Panc1 (cell line): ENCODE data around the gene SND1. TPM values are rescaled to one million over a fixed set of nuclear protein-coding genes. Genes with fewer than 3 reads are reported as not detected.

Source experiments
- ATAC-seq: fragments of 200-7000 bp; cut with Tn5 transposase; 2 replicates; pipeline ENCODE4 v1.9.1; 2020; ENCODE audit warnings: mild to moderate bottlenecking, moderate library complexity
- BruUV-seq: library from RNA; stranded (reverse); fragments of 400-500 nt; replicated peaks from 2 replicates; lab custom pipeline; 2021; lab: Mats Ljungman, UMichigan
- CTCF ChIA-PET: fragments of 300-600 bp; sonication (Branson Sonifier 250); formaldehyde crosslinking; loops from one replicate; lab custom pipeline; 2022; ENCODE audit warnings: antibody characterized with exemption; lab: Charles Lee
- POLR2A ChIA-PET: fragments of 300-600 bp; sonication (Branson Sonifier 250); formaldehyde crosslinking; loops from one replicate; lab custom pipeline; 2022; ENCODE audit warnings: antibody characterized with exemption; lab: Charles Lee
- DNase-seq: peaks from one replicate; pipeline ENCODE4 v3.0.0-alpha.2; 2010; ENCODE audit warnings: low read depth, low spot score
- H3K27ac ChIP-seq: 2 replicates; pipeline ENCODE4 v1.5.1; 2011; ENCODE audit warnings: mild to moderate bottlenecking, low read length, inconsistent platforms
- H3K27me3 ChIP-seq: fragments of 200-500 bp; sonication (Bioruptor generic); 2 replicates; pipeline ENCODE4 v1.6.0; 2014; ENCODE audit warnings: low read length, inconsistent platforms; ENCODE audit not compliant: control insufficient read depth, insufficient read depth
- H3K36me3 ChIP-seq: fragments of 200-500 bp; sonication (Bioruptor generic); 2 replicates; pipeline ENCODE4 v1.5.1; 2014; ENCODE audit warnings: inconsistent platforms, mild to moderate bottlenecking, low read length, moderate library complexity; ENCODE audit not compliant: control insufficient read depth, insufficient read depth
- H3K4me1 ChIP-seq: 2 replicates; pipeline ENCODE4 v1.5.1; 2011; ENCODE audit warnings: inconsistent platforms, mild to moderate bottlenecking, low read length, moderate library complexity; ENCODE audit not compliant: control insufficient read depth, insufficient read depth
- H3K4me3 ChIP-seq, 2 experiments: 2 replicates each; pipeline ENCODE4 v1.5.1; 2011 to 2012; ENCODE audit warnings: low read depth in 2 of 2, low read length in 2 of 2, mild to moderate bottlenecking in 2 of 2, inconsistent platforms in 1 of 2, moderate library complexity in 1 of 2
- H3K9me3 ChIP-seq: fragments of 200-500 bp; sonication (Bioruptor generic); 2 replicates; pipeline ENCODE4 v1.5.1; 2014; ENCODE audit warnings: low read depth, mild to moderate bottlenecking, inconsistent platforms, low read length, moderate library complexity; ENCODE audit not compliant: control insufficient read depth, insufficient read depth
- CTCF ChIP-seq: fragments of 450-650 bp; IDR thresholded peaks from 2 replicates; pipeline ENCODE4 v1.5.1; 2017; ENCODE audit warnings: mild to moderate bottlenecking
- POLR2AphosphoS5 ChIP-seq: IDR thresholded peaks from 2 replicates; pipeline ENCODE4 v1.6.1; 2012; ENCODE audit warnings: mild to moderate bottlenecking, low read depth, low read length, moderate library complexity
- REST ChIP-seq, 2 experiments: IDR thresholded peaks; 2 replicates each; pipeline ENCODE4 v1.6.1; 2011 to 2012; ENCODE audit warnings: low read depth in 2 of 2, control low read depth in 1 of 2, low read length in 1 of 2, mild to moderate bottlenecking in 1 of 2, moderate library complexity in 1 of 2; ENCODE audit not compliant: insufficient read depth in 1 of 2
- SIN3A ChIP-seq: IDR thresholded peaks from 2 replicates; pipeline ENCODE4 v1.6.1; 2012; ENCODE audit warnings: low read depth, mild to moderate bottlenecking, low read length, moderate library complexity, borderline replicate concordance; ENCODE audit not compliant: insufficient read depth
- TCF7L2 ChIP-seq: IDR thresholded peaks from 2 replicates; pipeline ENCODE4 v1.6.1; 2011; ENCODE audit warnings: mild to moderate bottlenecking, low read depth, low read length, inconsistent platforms
- in situ Hi-C: cut with HindIII; loops from 2 replicates; pipeline ENCODE4 v1.10.0; 2016; ENCODE audit warnings: low sequenced_read_pairs, low pct_unique_long_range_greater_than_20kb
- intact Hi-C: fragments of 100-400 bp; cut with micrococcal nuclease; formaldehyde crosslinking; loops from one replicate; pipeline ENCODE4 v1.10.0; 2022; ENCODE audit not compliant: unreplicated experiment
- total RNA-seq: library from RNA; stranded (reverse); gene quantifications from one replicate; pipeline ENCODE4 v1.2.1, GENCODE V29; 2021; ENCODE audit not compliant: unreplicated experiment

Gene SND1
- total RNA-seq, 1 experiment from 2014 or later = 176 TPM

GRCh38 chr7:127955051-127955531 is 303.1 kb downstream of the SND1 start:
- Histone ChIP-seq H3K27ac (no peak overlapping the region), H3K9me3 (no peaks in the 10 kb centered on the region), H3K4me1 (no peaks in the 10 kb centered on the region), H3K27me3 (no peaks in the 10 kb centered on the region), H3K4me3 (no peak overlapping the region), H3K36me3 (no peaks in the 10 kb centered on the region)
- CTCF ChIA-PET = no interaction called here
- no peak for ATAC-seq
- POLR2A ChIA-PET = interaction anchor here (0.6 kb wide), 1 partner anchor 61 kb away, joined by 6 read pairs; no protein-coding TSS in a partner anchor
- BruUV-seq = no TSS peak
- in situ Hi-C loops (no loop called here), intact Hi-C loops (no loop called here)
- no peak for TF ChIP-seq POLR2AphosphoS5
- no peak for TF ChIP-seq SIN3A
- TF ChIP-seq REST (IDR thresholded peaks at IDR 0.05; ENCODE audit: insufficient read depth in 1 of 2, low read depth in 2 of 2, low read length in 1 of 2) = no peak
- TF ChIP-seq CTCF = no peak
- no peak for TF ChIP-seq TCF7L2
- no peak for DNase-seq

DNA sequence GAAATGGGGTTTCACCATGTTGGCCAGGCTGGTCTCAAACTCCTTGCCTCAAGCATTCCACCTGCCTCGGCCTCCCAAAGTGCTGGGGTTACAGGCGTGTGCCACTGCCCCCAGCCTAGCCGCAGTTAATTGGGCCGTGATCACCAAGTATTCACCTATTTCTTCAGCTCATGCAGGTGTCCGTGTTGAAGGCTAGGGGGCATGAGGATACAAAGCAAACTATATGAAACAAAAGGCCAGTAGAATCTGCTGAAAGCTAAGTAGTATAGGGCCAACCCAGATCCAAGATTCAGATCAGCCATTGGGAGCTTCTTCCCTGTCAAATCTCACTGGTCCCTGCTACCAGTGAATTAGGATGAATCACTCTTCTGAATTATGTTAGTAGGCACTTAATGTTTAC is 305.9 kb downstream of the SND1 start:
- POLR2A ChIA-PET = interaction anchor here (0.6 kb wide), 1 partner anchor 479 kb away, joined by 4 read pairs; no protein-coding TSS in a partner anchor
- no peak for DNase-seq
- no peak overlapping the region for H3K27ac ChIP-seq
- intact Hi-C loops (no loop called here), in situ Hi-C loops (no loop called here)
- H3K27me3 ChIP-seq = no peaks in the 10 kb centered on the region
- TF ChIP-seq SIN3A (no peak), REST (IDR thresholded peaks at IDR 0.05; ENCODE audit: insufficient read depth in 1 of 2, low read depth in 2 of 2, low read length in 1 of 2) (no peak), POLR2AphosphoS5 (no peak), TCF7L2 (no peak), CTCF (no peak)
- no peaks in the 10 kb centered on the region for H3K9me3 ChIP-seq
- no peaks in the 10 kb centered on the region for H3K4me1 ChIP-seq
- H3K4me3 ChIP-seq = no peak overlapping the region
- no peaks in the 10 kb centered on the region for H3K36me3 ChIP-seq
- CTCF ChIA-PET = no interaction called here
- BruUV-seq = no TSS peak
- no peak for ATAC-seq
